ENCODE results near the gene MAPRE2. TPM values are rescaled to one million over a fixed set of nuclear protein-coding genes. Genes with fewer than 3 reads are reported as not detected.

MAPRE2 gene
- total and polyA plus RNA-seq, 8 donors, result 37.4 to 56.3 (median 50.0) TPM

- Histone ChIP-seq H3K27me3 (no peaks in the 10 kb centered on the region), H3K27ac (peak overlapping the region in 1 of 2 donors; percentile 40), H3K9me3 (no peaks in the 10 kb centered on the region), H3K4me3 (no peak overlapping the region), H3K36me3 (no peaks in the 10 kb centered on the region), H3K4me1 (peaks cover 8 to 28% of the 10 kb centered on the region in 2 donors)
- peak in 3 of 4 donors; percentile 73 to 96 (median 92) for DNase-seq
- ATAC-seq, result peak; percentile 88
- TF ChIP-seq, protein P1, sequence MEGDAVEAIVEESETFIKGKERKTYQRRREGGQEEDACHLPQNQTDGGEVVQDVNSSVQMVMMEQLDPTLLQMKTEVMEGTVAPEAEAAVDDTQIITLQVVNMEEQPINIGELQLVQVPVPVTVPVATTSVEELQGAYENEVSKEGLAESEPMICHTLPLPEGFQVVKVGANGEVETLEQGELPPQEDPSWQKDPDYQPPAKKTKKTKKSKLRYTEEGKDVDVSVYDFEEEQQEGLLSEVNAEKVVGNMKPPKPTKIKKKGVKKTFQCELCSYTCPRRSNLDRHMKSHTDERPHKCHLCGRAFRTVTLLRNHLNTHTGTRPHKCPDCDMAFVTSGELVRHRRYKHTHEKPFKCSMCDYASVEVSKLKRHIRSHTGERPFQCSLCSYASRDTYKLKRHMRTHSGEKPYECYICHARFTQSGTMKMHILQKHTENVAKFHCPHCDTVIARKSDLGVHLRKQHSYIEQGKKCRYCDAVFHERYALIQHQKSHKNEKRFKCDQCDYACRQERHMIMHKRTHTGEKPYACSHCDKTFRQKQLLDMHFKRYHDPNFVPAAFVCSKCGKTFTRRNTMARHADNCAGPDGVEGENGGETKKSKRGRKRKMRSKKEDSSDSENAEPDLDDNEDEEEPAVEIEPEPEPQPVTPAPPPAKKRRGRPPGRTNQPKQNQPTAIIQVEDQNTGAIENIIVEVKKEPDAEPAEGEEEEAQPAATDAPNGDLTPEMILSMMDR (IDR thresholded peaks at IDR 0.05), result no peak
- intact Hi-C loops (cut with DNase I), result no loop called here
Measured at GRCh38 chr18:35024965-35025364, 16.2 kb upstream of the MAPRE2 start.

DNA sequence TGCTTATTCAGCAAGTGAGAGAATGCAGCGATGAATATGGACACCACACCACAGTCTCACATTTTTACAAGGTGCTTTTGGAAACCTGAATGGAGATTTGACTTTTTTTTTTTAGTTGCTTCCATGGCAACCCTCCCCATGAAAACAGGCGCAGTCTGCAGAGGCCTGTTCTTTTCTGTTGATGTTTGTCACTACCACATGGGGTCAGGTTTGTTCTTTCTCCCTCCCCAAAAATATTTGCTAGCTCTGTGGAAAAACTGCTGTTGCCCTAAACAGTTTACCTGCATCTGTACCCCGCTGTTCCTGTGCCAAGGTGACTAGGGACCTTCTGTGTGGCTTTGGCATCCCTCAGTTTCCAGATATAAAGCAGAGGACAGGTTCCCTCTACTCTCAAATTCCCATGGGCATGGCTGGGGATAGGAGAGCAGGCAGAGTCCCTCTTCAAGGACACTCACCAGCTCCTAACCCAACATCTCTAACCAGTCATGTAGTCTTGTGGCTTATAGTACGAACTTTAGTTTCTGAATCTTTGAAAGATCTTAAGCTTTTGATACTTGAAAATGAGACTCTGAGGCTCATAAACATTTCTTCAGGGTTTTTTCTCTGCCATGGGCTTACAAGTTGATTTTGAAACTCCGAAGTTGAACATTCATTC lies 14.7 kb upstream of the MAPRE2 start:
- TF ChIP-seq, protein P1 (IDR thresholded peaks at IDR 0.05), result no peak
- no peak overlapping the region for H3K4me3 ChIP-seq
- peak overlapping the region in 1 of 2 donors; percentile 1 for H3K27ac ChIP-seq
- ATAC-seq, result no peak
- H3K9me3 ChIP-seq, result no peaks in the 10 kb centered on the region
- H3K4me1 ChIP-seq, result peaks cover 8 to 37% of the 10 kb centered on the region in 2 donors
- no peaks in the 10 kb centered on the region for H3K36me3 ChIP-seq
- intact Hi-C loops (cut with DNase I), result no loop called here
- DNase-seq, result no peak
- H3K27me3 ChIP-seq, result no peaks in the 10 kb centered on the region

DNA sequence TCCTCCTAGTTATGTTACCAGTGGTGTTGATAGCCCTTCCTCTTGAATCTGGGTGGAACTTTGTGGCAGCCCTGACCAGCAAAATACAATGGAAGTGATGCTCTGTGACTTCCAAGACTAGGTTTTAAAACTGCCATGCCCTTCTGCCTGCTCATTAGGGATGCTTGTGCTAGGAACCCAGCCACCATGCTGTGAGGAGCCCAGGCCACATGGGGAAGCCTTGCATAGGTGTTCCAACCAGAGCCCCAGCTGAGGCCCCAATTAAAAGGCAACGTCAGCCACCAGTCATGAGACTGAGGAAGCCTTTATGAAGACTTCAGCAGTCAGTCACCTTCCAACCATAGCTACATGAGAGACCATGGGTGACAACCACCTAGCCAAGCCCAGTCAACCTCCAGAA lies 14.0 kb upstream of the MAPRE2 start:
- no peak for ATAC-seq
- Histone ChIP-seq H3K4me3 (no peak overlapping the region), H3K9me3 (no peaks in the 10 kb centered on the region), H3K36me3 (no peaks in the 10 kb centered on the region), H3K4me1 (peaks cover 8 to 37% of the 10 kb centered on the region in 2 donors), H3K27ac (no peak overlapping the region), H3K27me3 (no peaks in the 10 kb centered on the region)
- TF ChIP-seq, protein P1 (IDR thresholded peaks at IDR 0.05), result no peak
- intact Hi-C loops (cut with DNase I), result no loop called here
- peak in 1 of 4 donors; percentile 31 for DNase-seq

- peaks cover 8 to 37% of the 10 kb centered on the region in 2 donors for H3K4me1 ChIP-seq
- no peaks in the 10 kb centered on the region for H3K9me3 ChIP-seq
- no peak overlapping the region for H3K4me3 ChIP-seq
- no peak for ATAC-seq
- H3K27me3 ChIP-seq, result no peaks in the 10 kb centered on the region
- TF ChIP-seq, protein P1 (IDR thresholded peaks at IDR 0.05), result no peak
- DNase-seq, result no peak
- H3K27ac ChIP-seq, result peak overlapping the region in 1 of 2 donors; percentile 11
- no peaks in the 10 kb centered on the region for H3K36me3 ChIP-seq
- intact Hi-C loops (cut with DNase I), result no loop called here
Measured at GRCh38 chr18:35028536-35028935, 12.7 kb upstream of the MAPRE2 start.

- TF ChIP-seq, protein P1 (IDR thresholded peaks at IDR 0.05), result no peak
- H3K27me3 ChIP-seq, result no peaks in the 10 kb centered on the region
- peak overlapping the region; percentile 23 to 80 for H3K27ac ChIP-seq
- DNase-seq, result no peak
- H3K36me3 ChIP-seq, result no peaks in the 10 kb centered on the region
- H3K9me3 ChIP-seq, result no peaks in the 10 kb centered on the region
- intact Hi-C loops (cut with DNase I), result no loop called here
- ATAC-seq, result peak; percentile 7
- H3K4me1 ChIP-seq, result peaks cover 8 to 37% of the 10 kb centered on the region in 2 donors
- H3K4me3 ChIP-seq, result no peak overlapping the region
Measured at GRCh38 chr18:35029103-35029502, 12.1 kb upstream of the MAPRE2 start.
